Measurements from ENCODE around the gene SOX9. TPM values are rescaled to one million over a fixed set of nuclear protein-coding genes. Genes with fewer than 3 reads are reported as not detected.

Gene SOX9
- total and polyA plus RNA-seq, 2 donors from 2014 or later: 5.8 to 79.3 TPM

- TF ChIP-seq CTCF (IDR thresholded peaks at IDR 0.05; ENCODE audit: borderline replicate concordance, extremely low read depth, insufficient read depth): no peak
- intact Hi-C loops (cut with DNase I): no loop called here
- no peak overlapping the region for H3K9ac ChIP-seq (ENCODE audit: low read length in 3 of 3)
- no peak overlapping the region for H3K27ac ChIP-seq (ENCODE audit: low read depth in 2 of 2, low read length in 2 of 2)
- no peaks in the 10 kb centered on the region for H3K36me3 ChIP-seq (ENCODE audit: control insufficient read depth in 2 of 3, insufficient read depth in 3 of 3, low read length in 3 of 3)
- no peaks in the 10 kb centered on the region for H3K9me3 ChIP-seq (ENCODE audit: control insufficient read depth in 2 of 3, insufficient read depth in 1 of 3, low read length in 3 of 3)
- peaks cover 0 to 14% (median 0%) of the 10 kb centered on the region in 3 donors for H3K4me1 ChIP-seq (ENCODE audit: control insufficient read depth in 2 of 3, insufficient read depth in 2 of 3, low read depth in 1 of 3, low read length in 3 of 3)
- peaks cover 38% of the 10 kb centered on the region for H3K27me3 ChIP-seq (ENCODE audit: control insufficient read depth, insufficient read depth, low read length)
- FAIRE-seq (no peak), DNase-seq (peak in 3 of 5 donors; percentile 37 to 65 (median 47))
- H3K4me3 ChIP-seq (ENCODE audit: low read length in 3 of 3): peak overlapping the region; percentile 40 to 66 (median 49)
Observed at GRCh38 chr17:72116661-72117521, 3.9 kb upstream of the SOX9 start.

- peak overlapping the region; percentile 16 to 66 (median 49) for H3K4me3 ChIP-seq (ENCODE audit: low read length in 3 of 3)
- H3K4me1 ChIP-seq (ENCODE audit: control insufficient read depth in 2 of 3, insufficient read depth in 2 of 3, low read depth in 1 of 3, low read length in 3 of 3): peaks cover 0 to 17% (median 0%) of the 10 kb centered on the region in 3 donors
- peak in 3 of 5 donors; percentile 35 to 55 (median 46) for DNase-seq
- intact Hi-C loops (cut with DNase I): no loop called here
- no peaks in the 10 kb centered on the region for H3K36me3 ChIP-seq (ENCODE audit: control insufficient read depth in 2 of 3, insufficient read depth in 3 of 3, low read length in 3 of 3)
- H3K27me3 ChIP-seq (ENCODE audit: control insufficient read depth, insufficient read depth, low read length): peaks cover 38% of the 10 kb centered on the region
- no peak for FAIRE-seq
- no peak overlapping the region for H3K9ac ChIP-seq (ENCODE audit: low read length in 3 of 3)
- no peaks in the 10 kb centered on the region for H3K9me3 ChIP-seq (ENCODE audit: control insufficient read depth in 2 of 3, insufficient read depth in 1 of 3, low read length in 3 of 3)
- no peak for TF ChIP-seq CTCF (IDR thresholded peaks at IDR 0.05; ENCODE audit: borderline replicate concordance, extremely low read depth, insufficient read depth)
- no peak overlapping the region for H3K27ac ChIP-seq (ENCODE audit: low read depth in 2 of 2, low read length in 2 of 2)
Observed at GRCh38 chr17:72117535-72118334, 3.1 kb upstream of the SOX9 start.

GRCh38 chr17:72118335-72119076 lies 2.3 kb upstream of the SOX9 start:
- intact Hi-C loops (cut with DNase I): no loop called here
- no peak overlapping the region for H3K9ac ChIP-seq (ENCODE audit: low read length in 3 of 3)
- TF ChIP-seq CTCF (IDR thresholded peaks at IDR 0.05; ENCODE audit: borderline replicate concordance, extremely low read depth, insufficient read depth): peak; percentile 76
- peak in 4 of 5 donors; percentile 89 to 95 (median 92) for DNase-seq
- FAIRE-seq: no peak
- peak overlapping the region in 2 of 3 donors; percentile 30 to 49 for H3K4me3 ChIP-seq (ENCODE audit: low read length in 3 of 3)
- H3K36me3 ChIP-seq (ENCODE audit: control insufficient read depth in 2 of 3, insufficient read depth in 3 of 3, low read length in 3 of 3): no peaks in the 10 kb centered on the region
- peaks cover 0 to 17% (median 0%) of the 10 kb centered on the region in 3 donors for H3K4me1 ChIP-seq (ENCODE audit: control insufficient read depth in 2 of 3, insufficient read depth in 2 of 3, low read depth in 1 of 3, low read length in 3 of 3)
- H3K27me3 ChIP-seq (ENCODE audit: control insufficient read depth, insufficient read depth, low read length): peaks cover 38% of the 10 kb centered on the region
- no peaks in the 10 kb centered on the region for H3K9me3 ChIP-seq (ENCODE audit: control insufficient read depth in 2 of 3, insufficient read depth in 1 of 3, low read length in 3 of 3)
- H3K27ac ChIP-seq (ENCODE audit: low read depth in 2 of 2, low read length in 2 of 2): no peak overlapping the region

Data from kidney (tissue), 14 donors.